RWPE1 (cell line): ENCODE measurements around the gene NFIA.

Experiments used
- CTCF ChIA-PET: fragments of 350-600 bp; sonication (Branson Sonifier 250); formaldehyde crosslinking; extraction: SDS; loops from one replicate; lab custom pipeline; 2021; lab: Yijun Ruan, JAX
- POLR2A ChIA-PET: fragments of 400-600 bp; formaldehyde crosslinking; extraction: SDS; loops from one replicate; lab custom pipeline; 2020; ENCODE audit warnings: antibody characterized with exemption; ENCODE audit not compliant: low non-redundant PET; lab: Yijun Ruan, JAX
- DNase-seq: peaks from one replicate; pipeline ENCODE4 v3.0.0; 2012; ENCODE audit warnings: low spot score
- H3K27ac ChIP-seq: fragments of 450-650 bp; 2 replicates; pipeline ENCODE4 v1.5.1; 2017
- CTCF ChIP-seq: fragments of 450-650 bp; conservative IDR thresholded peaks from 2 replicates; pipeline ENCODE4 v1.5.1; 2017; ENCODE audit warnings: low read depth, mild to moderate bottlenecking

The NFIA gene

GRCh38 chr1:61088163-61088974 lies 6.0 kb downstream of the NFIA start:
- CTCF ChIA-PET, result no interaction called here
- TF ChIP-seq CTCF, result no peak
- no peak for DNase-seq
- POLR2A ChIA-PET, result interaction anchor here (0.6 kb wide), 1 partner anchor 10 kb away, joined by 13 read pairs; no protein-coding TSS in a partner anchor
- H3K27ac ChIP-seq, result peak overlapping the region; percentile 26; the same call in 1 of the 2 replicates

GRCh38 chr1:61089338-61089737 lies 7.0 kb downstream of the NFIA start:
- no peak for DNase-seq
- no peak for TF ChIP-seq CTCF
- no peak overlapping the region for H3K27ac ChIP-seq
- ChIA-PET POLR2A (interaction anchor here (0.7 kb wide), 1 partner anchor 11 kb away, joined by 6 read pairs; no protein-coding TSS in a partner anchor), CTCF (interaction anchor here (0.6 kb wide), 1 partner anchor 285 kb away, joined by 3 read pairs; no protein-coding TSS in a partner anchor)

DNA sequence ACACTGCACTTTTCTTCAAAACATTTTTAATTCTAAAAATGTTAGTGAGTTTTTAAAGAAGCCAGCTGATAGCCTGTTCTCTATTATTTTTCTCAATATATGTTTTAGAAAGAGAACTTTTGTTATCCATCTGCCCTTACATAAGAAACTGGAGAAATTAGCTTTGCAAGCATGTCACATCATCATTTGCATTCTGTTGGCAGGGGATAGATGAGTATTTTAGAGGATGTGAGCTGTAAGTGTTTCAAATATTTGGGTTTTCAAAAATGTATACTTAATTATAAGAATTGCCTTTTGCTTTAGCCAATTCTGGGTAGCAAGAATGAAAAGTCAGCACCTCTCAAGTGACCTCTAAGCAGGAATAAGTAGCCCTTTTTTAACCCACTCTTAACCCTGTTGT lies 7.4 kb downstream of the NFIA start:
- ChIA-PET POLR2A (interaction anchor here (0.7 kb wide), 1 partner anchor 12 kb away, joined by 6 read pairs; no protein-coding TSS in a partner anchor), CTCF (no interaction called here)
- no peak for TF ChIP-seq CTCF
- no peak overlapping the region for H3K27ac ChIP-seq
- DNase-seq, result no peak

DNA sequence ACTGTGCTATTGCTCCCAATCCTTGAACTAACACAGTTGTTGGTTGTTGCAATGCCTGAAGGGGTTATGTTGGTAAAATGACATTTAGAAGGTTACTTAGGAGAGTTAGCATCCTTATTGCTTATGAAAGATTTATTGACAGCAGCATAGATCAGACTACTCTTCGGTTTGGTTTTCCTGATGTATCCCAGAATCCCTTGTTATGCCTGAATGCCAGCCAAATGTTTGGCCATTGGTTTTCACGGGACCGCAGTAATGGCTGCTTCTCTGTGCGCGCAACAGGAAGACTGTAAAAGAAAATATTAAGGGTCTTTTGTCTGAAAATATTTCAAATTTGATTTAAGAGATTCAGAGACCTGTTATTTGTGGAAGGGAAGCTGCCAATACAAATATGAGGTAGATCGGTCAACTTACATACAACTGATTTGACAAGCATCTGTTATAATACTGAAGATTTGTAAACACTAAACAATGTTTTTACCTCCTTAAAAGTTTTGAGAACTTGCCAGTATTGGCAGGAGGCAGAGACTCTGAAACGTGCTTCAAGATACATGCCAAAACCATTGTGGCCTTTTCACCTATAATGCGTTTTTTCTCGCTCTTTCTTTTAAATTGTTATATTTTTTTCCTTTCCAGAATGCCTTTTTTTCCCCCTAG lies 8.3 kb downstream of the NFIA start:
- no peak for DNase-seq
- TF ChIP-seq CTCF, result no peak
- H3K27ac ChIP-seq, result no peak overlapping the region
- ChIA-PET POLR2A (no interaction called here), CTCF (no interaction called here)

GRCh38 chr1:61091455-61091854 lies 9.1 kb downstream of the NFIA start:
- ChIA-PET CTCF (interaction anchor here (0.8 kb wide), 1 partner anchor 991 kb away, joined by 3 read pairs; no protein-coding TSS in a partner anchor), POLR2A (no interaction called here)
- DNase-seq, result no peak
- no peak for TF ChIP-seq CTCF
- no peak overlapping the region for H3K27ac ChIP-seq

DNA sequence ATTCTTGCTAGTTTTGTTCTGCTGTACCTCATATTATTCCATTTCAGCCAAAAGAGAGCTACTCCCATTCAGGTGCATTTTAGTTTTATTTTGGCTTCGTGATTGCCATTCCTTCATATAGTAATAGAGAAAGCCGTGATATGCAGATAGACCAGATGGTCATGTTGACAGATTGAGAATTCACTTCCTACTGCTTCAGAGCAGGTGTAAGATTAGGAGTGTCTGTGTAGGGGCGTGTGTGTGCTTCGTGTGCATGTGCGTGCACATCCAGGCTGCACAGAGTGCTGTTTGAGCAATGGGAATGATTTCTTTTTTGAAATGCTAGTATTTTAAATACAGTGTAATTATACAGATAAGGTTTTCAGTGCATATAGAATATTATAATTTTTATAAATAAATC lies 10.3 kb downstream of the NFIA start:
- ChIA-PET CTCF (no interaction called here), POLR2A (no interaction called here)
- TF ChIP-seq CTCF, result no peak
- no peak for DNase-seq
- no peak overlapping the region for H3K27ac ChIP-seq
